ENCODE results near the gene HENMT1.

DNA sequence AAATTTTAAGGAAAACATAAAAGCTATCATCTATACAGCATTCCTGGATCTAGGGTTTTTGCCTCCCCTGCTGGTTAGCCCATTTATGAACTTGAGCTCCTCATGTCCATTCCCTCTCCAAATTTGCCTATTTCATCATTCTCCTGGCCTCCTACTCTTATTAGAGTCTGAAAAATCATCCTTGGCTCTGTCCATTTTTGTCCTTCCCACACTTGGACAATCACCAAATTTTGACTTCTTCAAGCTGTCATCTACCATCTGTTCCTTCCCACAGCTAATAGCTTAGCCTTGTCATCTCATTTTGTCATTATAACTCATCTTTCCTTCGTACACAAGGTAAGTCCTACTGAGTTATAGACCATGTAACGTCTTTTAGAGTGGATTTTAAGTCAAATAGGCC, 2.2 kb upstream of the HENMT1 start:
- TF ChIP-seq, protein P1, sequence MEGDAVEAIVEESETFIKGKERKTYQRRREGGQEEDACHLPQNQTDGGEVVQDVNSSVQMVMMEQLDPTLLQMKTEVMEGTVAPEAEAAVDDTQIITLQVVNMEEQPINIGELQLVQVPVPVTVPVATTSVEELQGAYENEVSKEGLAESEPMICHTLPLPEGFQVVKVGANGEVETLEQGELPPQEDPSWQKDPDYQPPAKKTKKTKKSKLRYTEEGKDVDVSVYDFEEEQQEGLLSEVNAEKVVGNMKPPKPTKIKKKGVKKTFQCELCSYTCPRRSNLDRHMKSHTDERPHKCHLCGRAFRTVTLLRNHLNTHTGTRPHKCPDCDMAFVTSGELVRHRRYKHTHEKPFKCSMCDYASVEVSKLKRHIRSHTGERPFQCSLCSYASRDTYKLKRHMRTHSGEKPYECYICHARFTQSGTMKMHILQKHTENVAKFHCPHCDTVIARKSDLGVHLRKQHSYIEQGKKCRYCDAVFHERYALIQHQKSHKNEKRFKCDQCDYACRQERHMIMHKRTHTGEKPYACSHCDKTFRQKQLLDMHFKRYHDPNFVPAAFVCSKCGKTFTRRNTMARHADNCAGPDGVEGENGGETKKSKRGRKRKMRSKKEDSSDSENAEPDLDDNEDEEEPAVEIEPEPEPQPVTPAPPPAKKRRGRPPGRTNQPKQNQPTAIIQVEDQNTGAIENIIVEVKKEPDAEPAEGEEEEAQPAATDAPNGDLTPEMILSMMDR (IDR thresholded peaks at IDR 0.05): no peak
- no peak for TF ChIP-seq POLR2AphosphoS5 (IDR thresholded peaks at IDR 0.05; ENCODE audit: insufficient read depth in 1 of 2, low read depth in 1 of 2)
- TF ChIP-seq POLR2A (IDR thresholded peaks at IDR 0.05): no peak

All from vagina (tissue), 2 donors.